ENCODE data around the gene ARRB2. TPM values are rescaled to one million over a fixed set of nuclear protein-coding genes. Genes with fewer than 3 reads are reported as not detected.

The ARRB2 gene
- total RNA-seq, 2 experiments from 2014 or later = 210 to 220 TPM

DNA sequence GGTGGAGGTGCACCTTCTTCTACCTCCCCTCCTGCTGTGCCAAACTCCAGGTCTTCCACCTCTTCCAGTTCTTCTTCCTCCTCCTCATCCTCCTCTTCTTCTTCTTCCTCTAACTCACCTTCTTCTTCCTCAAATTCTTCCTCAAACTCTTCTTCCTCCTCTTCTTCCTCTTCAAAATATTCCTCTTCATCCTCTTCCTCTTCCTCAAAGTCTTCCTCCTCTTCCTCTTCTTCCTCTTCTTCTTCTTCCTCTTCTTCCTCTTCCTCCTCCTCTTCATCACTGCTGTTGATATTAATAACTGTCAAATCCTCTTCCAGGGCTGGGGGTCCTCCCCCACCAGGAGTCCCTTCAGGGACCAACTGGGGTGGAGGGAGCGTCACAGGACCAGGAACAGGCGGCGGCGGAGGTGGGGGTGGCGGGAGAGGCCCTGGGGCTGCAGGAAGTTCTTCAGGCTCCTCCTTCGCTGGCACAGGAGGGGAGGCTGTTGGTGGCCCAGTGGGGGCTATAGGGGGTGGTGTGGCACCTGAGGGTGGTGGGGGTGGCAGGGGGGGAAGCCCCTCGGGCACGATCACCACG lies 38.3 kb upstream of the ARRB2 start:
- Histone ChIP-seq H3K4me3 (ENCODE audit: low read length) (no peak overlapping the region), H3K27ac (ENCODE audit: low read depth in 1 of 2, low read length in 2 of 2) (no peak overlapping the region), H3K4me1 (ENCODE audit: insufficient read depth, low read length) (no peaks in the 10 kb centered on the region), H3K27me3 (ENCODE audit: control insufficient read depth in 1 of 2, insufficient read depth in 2 of 2, low read length in 2 of 2) (no peaks in the 10 kb centered on the region), H3K36me3 (ENCODE audit: insufficient read depth, low read length) (peaks cover 63% of the 10 kb centered on the region), H3K9me3 (ENCODE audit: control insufficient read depth in 1 of 2, insufficient read depth in 1 of 2, low read length in 2 of 2) (no peaks in the 10 kb centered on the region)
- no peak for DNase-seq
- ChIA-PET POLR2A (no interaction called here), CTCF (no interaction called here)
- TF ChIP-seq CTCF (IDR thresholded peaks at IDR 0.05) = no peak
- Mint-ChIP-seq H3K36me3 (ENCODE audit: low read depth) (peaks cover 64% of the 10 kb centered on the region), H3K4me3 (no peak overlapping the region), H3K4me1 (ENCODE audit: low read depth) (no peaks in the 10 kb centered on the region), H3K9me3 (no peaks in the 10 kb centered on the region), H3K27ac (no peak overlapping the region), H3K27me3 (no peaks in the 10 kb centered on the region)
- ATAC-seq (ENCODE audit: poor library complexity) = no peak
- intact Hi-C loops (cut with DNase I, micrococcal nuclease) = no loop called here

DNA sequence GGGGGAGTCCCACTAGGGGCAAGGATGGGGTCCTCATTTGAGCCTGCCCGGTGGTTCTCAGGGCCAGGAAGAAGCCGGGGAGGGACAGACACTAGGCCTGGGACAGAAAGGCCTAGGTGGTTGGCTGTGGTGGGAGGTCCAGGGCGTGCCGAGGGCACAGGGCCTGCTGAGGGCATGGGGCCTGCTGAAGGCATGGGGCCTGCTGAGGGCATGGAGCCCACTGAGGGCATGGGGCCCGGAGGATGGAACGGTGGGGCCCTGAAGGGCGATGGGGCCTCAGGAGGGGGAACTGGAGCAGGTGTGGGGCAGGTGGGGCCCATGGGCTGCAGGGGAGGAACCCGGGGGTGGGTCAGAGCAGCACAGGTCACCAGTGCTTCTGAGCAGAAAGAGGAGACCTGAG lies 37.7 kb upstream of the ARRB2 start:
- DNase-seq = no peak
- H3K36me3 ChIP-seq (ENCODE audit: insufficient read depth, low read length) = peaks cover 65% of the 10 kb centered on the region
- H3K27ac ChIP-seq (ENCODE audit: low read depth in 1 of 2, low read length in 2 of 2) = no peak overlapping the region
- Mint-ChIP-seq H3K4me1 (ENCODE audit: low read depth) (no peaks in the 10 kb centered on the region), H3K27me3 (no peaks in the 10 kb centered on the region), H3K9me3 (no peaks in the 10 kb centered on the region), H3K4me3 (no peak overlapping the region), H3K27ac (no peak overlapping the region), H3K36me3 (ENCODE audit: low read depth) (peaks cover 70% of the 10 kb centered on the region)
- ChIA-PET CTCF (no interaction called here), POLR2A (no interaction called here)
- no peak for TF ChIP-seq CTCF (IDR thresholded peaks at IDR 0.05)
- no peaks in the 10 kb centered on the region for H3K4me1 ChIP-seq (ENCODE audit: insufficient read depth, low read length)
- H3K9me3 ChIP-seq (ENCODE audit: control insufficient read depth in 1 of 2, insufficient read depth in 1 of 2, low read length in 2 of 2) = no peaks in the 10 kb centered on the region
- no peak for ATAC-seq (ENCODE audit: poor library complexity)
- H3K27me3 ChIP-seq (ENCODE audit: control insufficient read depth in 1 of 2, insufficient read depth in 2 of 2, low read length in 2 of 2) = no peaks in the 10 kb centered on the region
- intact Hi-C loops (cut with DNase I, micrococcal nuclease) = no loop called here
- H3K4me3 ChIP-seq (ENCODE audit: low read length) = no peak overlapping the region

DNA sequence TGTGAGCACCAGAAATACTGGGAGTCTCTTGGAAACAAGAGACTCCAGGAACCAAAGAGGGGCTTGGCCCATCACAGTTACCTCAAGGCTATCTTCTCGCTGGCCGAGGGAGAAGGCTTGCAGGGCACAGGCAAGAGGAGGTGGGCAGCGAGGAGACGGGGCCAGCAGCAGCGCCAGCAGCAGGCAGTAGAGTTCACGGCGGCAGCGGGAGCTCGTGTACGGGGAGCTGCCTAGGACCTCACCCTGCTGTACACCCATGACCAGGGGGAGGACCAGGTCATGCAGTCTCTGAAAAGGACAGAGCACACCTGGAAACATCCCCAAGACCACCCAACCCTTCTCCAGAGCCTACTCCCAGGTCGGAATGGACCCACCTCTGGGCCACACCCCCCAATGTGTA lies 37.3 kb upstream of the ARRB2 start:
- H3K27ac ChIP-seq (ENCODE audit: low read depth in 1 of 2, low read length in 2 of 2) = no peak overlapping the region
- Mint-ChIP-seq H3K4me1 (ENCODE audit: low read depth) (no peaks in the 10 kb centered on the region), H3K27ac (no peak overlapping the region), H3K4me3 (no peak overlapping the region), H3K9me3 (no peaks in the 10 kb centered on the region), H3K36me3 (ENCODE audit: low read depth) (peaks cover 70% of the 10 kb centered on the region), H3K27me3 (no peaks in the 10 kb centered on the region)
- H3K9me3 ChIP-seq (ENCODE audit: control insufficient read depth in 1 of 2, insufficient read depth in 1 of 2, low read length in 2 of 2) = no peaks in the 10 kb centered on the region
- ChIA-PET CTCF (no interaction called here), POLR2A (no interaction called here)
- H3K4me3 ChIP-seq (ENCODE audit: low read length) = no peak overlapping the region
- intact Hi-C loops (cut with DNase I, micrococcal nuclease) = no loop called here
- no peak for TF ChIP-seq CTCF (IDR thresholded peaks at IDR 0.05)
- H3K27me3 ChIP-seq (ENCODE audit: control insufficient read depth in 1 of 2, insufficient read depth in 2 of 2, low read length in 2 of 2) = no peaks in the 10 kb centered on the region
- DNase-seq (no peak), ATAC-seq (ENCODE audit: poor library complexity) (no peak)
- H3K36me3 ChIP-seq (ENCODE audit: insufficient read depth, low read length) = peaks cover 66% of the 10 kb centered on the region
- H3K4me1 ChIP-seq (ENCODE audit: insufficient read depth, low read length) = no peaks in the 10 kb centered on the region
